Neural progenitor cell (in vitro differentiated cells): ENCODE results near the gene TBCA.

Source experiments
- CTCF ChIP-seq: fragments of 200-600 bp; sonication (generic); IDR thresholded peaks from 2 replicates; pipeline ENCODE4 v1.5.1; 2017; ENCODE audit warnings: antibody characterized with exemption, mild to moderate bottlenecking
- EZH2 ChIP-seq: fragments of 200-600 bp; sonication (generic); IDR thresholded peaks from 2 replicates; pipeline ENCODE4 v1.6.1; 2017; ENCODE audit warnings: antibody characterized with exemption, mild to moderate bottlenecking, moderate library complexity
- EZH2phosphoT487 ChIP-seq: fragments of 200-600 bp; sonication (generic); IDR thresholded peaks from 2 replicates; pipeline ENCODE4 v1.6.1; 2017; ENCODE audit warnings: antibody characterized with exemption

GRCh38 chr5:77733130-77733529, 43.0 kb downstream of the TBCA start:
- TF ChIP-seq CTCF = no peak
- TF ChIP-seq EZH2 = no peak
- no peak for TF ChIP-seq EZH2phosphoT487
